Skeletal muscle tissue (tissue), 4 donors: ENCODE data around the gene MDH1. TPM values are rescaled to one million over a fixed set of nuclear protein-coding genes. Genes with fewer than 3 reads are reported as not detected.

ENCODE experiments used
- H3K27ac ChIP-seq: one replicate; pipeline ENCODE4 v1.7.0; 2013; ENCODE audit warnings: mild to moderate bottlenecking, low read depth, low read length, inconsistent platforms
- H3K27me3 ChIP-seq, 3 donors: one replicate each; pipeline ENCODE4 v1.7.0; 2013; ENCODE audit warnings: low read length in 3 of 3; ENCODE audit not compliant: control insufficient read depth in 3 of 3, insufficient read depth in 3 of 3
- H3K36me3 ChIP-seq, 3 donors: one replicate each; pipeline ENCODE4 v1.7.0; 2013; ENCODE audit warnings: low read length in 3 of 3; ENCODE audit not compliant: control insufficient read depth in 3 of 3, insufficient read depth in 3 of 3
- H3K4me1 ChIP-seq, 3 donors: one replicate each; pipeline ENCODE4 v1.7.0; 2013; ENCODE audit warnings: low read length in 3 of 3, mild to moderate bottlenecking in 3 of 3; ENCODE audit not compliant: control insufficient read depth in 3 of 3, insufficient read depth in 3 of 3
- H3K4me3 ChIP-seq, 3 donors: one replicate each; pipeline ENCODE4 v1.7.0; 2013; ENCODE audit warnings: low read length in 3 of 3
- H3K9ac ChIP-seq, 3 donors: one replicate each; pipeline ENCODE4 v1.7.0; 2013; ENCODE audit warnings: low read length in 3 of 3, mild to moderate bottlenecking in 3 of 3, moderate library complexity in 2 of 3, low read depth in 1 of 3
- H3K9me3 ChIP-seq, 3 donors: one replicate each; pipeline ENCODE4 v1.7.0; 2013; ENCODE audit warnings: low read length in 3 of 3; ENCODE audit not compliant: control insufficient read depth in 3 of 3
- total RNA-seq: library from RNA; depleted of rRNA; stranded (reverse); fragments of >200 nt; gene quantifications from one replicate; pipeline ENCODE4 v1.2.3, GENCODE V29; 2014
- donor health status: Osteomylitis.

The MDH1 gene
- total RNA-seq, 1 donor from 2014 or later, result 232 TPM

- Histone ChIP-seq H3K4me3 (no peak overlapping the region), H3K9ac (no peak overlapping the region), H3K9me3 (no peaks in the 10 kb centered on the region), H3K36me3 (no peaks in the 10 kb centered on the region), H3K27ac (no peak overlapping the region), H3K4me1 (no peaks in the 10 kb centered on the region), H3K27me3 (no peaks in the 10 kb centered on the region)
Measured at GRCh38 chr2:63651861-63652651, 63.3 kb downstream of the MDH1 start.

DNA sequence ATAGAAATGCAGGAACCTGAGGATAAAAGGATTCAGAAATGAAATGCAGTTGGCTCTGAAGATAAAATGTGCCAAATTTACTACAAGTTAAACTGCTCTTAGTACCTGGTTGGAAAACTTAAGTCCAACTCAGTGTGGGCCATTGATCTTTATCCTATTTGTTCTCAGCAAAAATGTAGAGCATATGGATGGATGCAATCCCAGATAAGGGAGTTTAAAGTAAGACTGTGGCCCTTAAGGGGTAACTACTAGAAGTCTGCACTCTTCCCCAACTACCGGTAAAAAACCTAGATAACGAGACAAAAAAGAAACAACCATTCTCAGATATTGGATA lies 63.9 kb downstream of the MDH1 start:
- Histone ChIP-seq H3K27me3 (no peaks in the 10 kb centered on the region), H3K9ac (no peak overlapping the region), H3K4me3 (no peak overlapping the region), H3K36me3 (no peaks in the 10 kb centered on the region), H3K4me1 (no peaks in the 10 kb centered on the region), H3K27ac (no peak overlapping the region), H3K9me3 (no peaks in the 10 kb centered on the region)

GRCh38 chr2:63654959-63655358 lies 66.2 kb downstream of the MDH1 start:
- Histone ChIP-seq H3K4me1 (no peaks in the 10 kb centered on the region), H3K36me3 (no peaks in the 10 kb centered on the region), H3K27me3 (no peaks in the 10 kb centered on the region), H3K9me3 (no peaks in the 10 kb centered on the region), H3K27ac (no peak overlapping the region), H3K9ac (no peak overlapping the region), H3K4me3 (no peak overlapping the region)

Other genes with a start within 250 kb of the MDH1 start
- 24.5 TPM for gene WDPCP, start 486 bp upstream of the MDH1 start, total RNA-seq